ENCODE measurements around the gene SMPD1. TPM values are rescaled to one million over a fixed set of nuclear protein-coding genes. Genes with fewer than 3 reads are reported as not detected.

Gene SMPD1
- total and polyA plus RNA-seq, 2 donors (not counting 1 experiment from before 2014, with no cell fraction given), result 18.3 to 30.7 TPM

- no peak overlapping the region for H3K4me2 ChIP-seq (replicated peaks; ENCODE audit: low read depth, low read length, poor library complexity, severe bottlenecking)
- H3K4me1 ChIP-seq (ENCODE audit: control insufficient read depth in 2 of 2, insufficient read depth in 2 of 2, low read length in 2 of 2), result peaks cover 6 to 16% of the 10 kb centered on the region in 2 donors
- no peaks in the 10 kb centered on the region for H3K9me3 Mint-ChIP-seq (ENCODE audit: insufficient read depth)
- H3K27ac Mint-ChIP-seq, result no peak overlapping the region
- no peak for DNase-seq
- H4K20me1 ChIP-seq (ENCODE audit: control insufficient read depth, insufficient read depth, low read length, poor library complexity, severe bottlenecking), result no peaks in the 10 kb centered on the region
- ChIA-PET CTCF (interaction anchor here (0.9 kb wide), 1 partner anchor 23 kb away, joined by 3 read pairs; no protein-coding TSS in a partner anchor), POLR2A (no interaction called here)
- no peak overlapping the region for H3K4me3 ChIP-seq (ENCODE audit: control extremely low read depth in 1 of 5, extremely low read depth in 1 of 5, insufficient read depth in 1 of 5, low read depth in 2 of 5, low read length in 4 of 5)
- no peak overlapping the region for H2AFZ ChIP-seq (ENCODE audit: insufficient read depth, low read depth, low read length, poor library complexity, severe bottlenecking)
- H3K4me1 Mint-ChIP-seq, result peaks cover 20% of the 10 kb centered on the region
- no peak overlapping the region for H3K4me3 Mint-ChIP-seq
- no peaks in the 10 kb centered on the region for H3K9me3 ChIP-seq (ENCODE audit: control extremely low read depth in 1 of 3, control insufficient read depth in 2 of 3, insufficient read depth in 1 of 3, low read length in 2 of 3)
- 75% methylated on average over 1 of the region's 1 CpG for WGBS (ENCODE audit: insufficient coverage)
- H3K79me2 ChIP-seq (ENCODE audit: control insufficient read depth, insufficient read depth, low read length), result peaks cover 21% of the 10 kb centered on the region
- no peak overlapping the region for H3K27ac ChIP-seq (ENCODE audit: low read length in 2 of 2)
- TF ChIP-seq EZH2 (IDR thresholded peaks at IDR 0.05; ENCODE audit: borderline replicate concordance, insufficient read depth, low read depth, low read length, poor library complexity, severe bottlenecking), result no peak
- no peak for TF ChIP-seq CTCF (IDR thresholded peaks at IDR 0.05)
- no peaks in the 10 kb centered on the region for H3K27me3 Mint-ChIP-seq
- no peaks in the 10 kb centered on the region for H3K27me3 ChIP-seq (replicated peaks in 1 of 4; ENCODE audit: control extremely low read depth in 1 of 4, control insufficient read depth in 3 of 4, insufficient read depth in 4 of 4, low read length in 3 of 4)
- no peak overlapping the region for H3K9ac ChIP-seq (ENCODE audit: low read length)
- no peak for ATAC-seq (ENCODE audit: low read depth)
- intact Hi-C loops (cut with micrococcal nuclease), result no loop called here
- H3K36me3 ChIP-seq (replicated peaks in 1 of 2; ENCODE audit: control extremely low read depth in 1 of 2, control insufficient read depth in 1 of 2, extremely low read depth in 1 of 2, insufficient read depth in 2 of 2, low read length in 1 of 2), result peaks cover 0 to 14% of the 10 kb centered on the region in 2 experiments
These were observed 6.9 kb downstream of the SMPD1 start for GRCh38 chr11:6397156-6397555.

- H3K9me3 ChIP-seq (ENCODE audit: control extremely low read depth in 1 of 3, control insufficient read depth in 2 of 3, insufficient read depth in 1 of 3, low read length in 2 of 3), result no peaks in the 10 kb centered on the region
- no peaks in the 10 kb centered on the region for H3K27me3 ChIP-seq (replicated peaks in 1 of 4; ENCODE audit: control extremely low read depth in 1 of 4, control insufficient read depth in 3 of 4, insufficient read depth in 4 of 4, low read length in 3 of 4)
- H3K9ac ChIP-seq (ENCODE audit: low read length), result no peak overlapping the region
- no peak overlapping the region for H2AFZ ChIP-seq (ENCODE audit: insufficient read depth, low read depth, low read length, poor library complexity, severe bottlenecking)
- peaks cover 20% of the 10 kb centered on the region for H3K79me2 ChIP-seq (ENCODE audit: control insufficient read depth, insufficient read depth, low read length)
- POLR2A ChIA-PET, result no interaction called here
- Mint-ChIP-seq H3K4me1 (peaks cover 24% of the 10 kb centered on the region), H3K4me3 (no peak overlapping the region), H3K27ac (no peak overlapping the region), H3K27me3 (no peaks in the 10 kb centered on the region), H3K9me3 (ENCODE audit: insufficient read depth) (no peaks in the 10 kb centered on the region)
- TF ChIP-seq CTCF (IDR thresholded peaks at IDR 0.05) (no peak), EZH2 (IDR thresholded peaks at IDR 0.05; ENCODE audit: borderline replicate concordance, insufficient read depth, low read depth, low read length, poor library complexity, severe bottlenecking) (no peak)
- peaks cover 10 to 20% of the 10 kb centered on the region in 2 donors for H3K4me1 ChIP-seq (ENCODE audit: control insufficient read depth in 2 of 2, insufficient read depth in 2 of 2, low read length in 2 of 2)
- peaks cover 0 to 14% of the 10 kb centered on the region in 2 experiments for H3K36me3 ChIP-seq (replicated peaks in 1 of 2; ENCODE audit: control extremely low read depth in 1 of 2, control insufficient read depth in 1 of 2, extremely low read depth in 1 of 2, insufficient read depth in 2 of 2, low read length in 1 of 2)
- ATAC-seq (ENCODE audit: low read depth), result no peak
- no peak overlapping the region for H3K4me3 ChIP-seq (ENCODE audit: control extremely low read depth in 1 of 5, extremely low read depth in 1 of 5, insufficient read depth in 1 of 5, low read depth in 2 of 5, low read length in 4 of 5)
- H4K20me1 ChIP-seq (ENCODE audit: control insufficient read depth, insufficient read depth, low read length, poor library complexity, severe bottlenecking), result no peaks in the 10 kb centered on the region
- no peak for DNase-seq
- intact Hi-C loops (cut with micrococcal nuclease), result no loop called here
- WGBS (ENCODE audit: insufficient coverage), result 95% methylated on average over 3 of the region's 3 CpGs
- no peak overlapping the region for H3K27ac ChIP-seq (ENCODE audit: low read length in 2 of 2)
- CTCF ChIA-PET, result interaction anchor here (0.9 kb wide), 1 partner anchor 22 kb away, joined by 3 read pairs; no protein-coding TSS in a partner anchor
- H3K4me2 ChIP-seq (replicated peaks; ENCODE audit: low read depth, low read length, poor library complexity, severe bottlenecking), result no peak overlapping the region
These were observed 7.4 kb downstream of the SMPD1 start for GRCh38 chr11:6397636-6398035.

Data from B cell (primary cell).